Measurements from ENCODE around the gene TPST2. TPM values are rescaled to one million over a fixed set of nuclear protein-coding genes. Genes with fewer than 3 reads are reported as not detected.

The TPST2 gene
- total and polyA plus RNA-seq, 10 of the 15 experiments (the other 5 are each of a cell fraction or from before 2014, with no cell fraction given), result 6.3 to 33.7 (median 28.4) TPM

- no peak overlapping the region for H3K27ac ChIP-seq (ENCODE audit: control insufficient read depth, insufficient read depth)
- 0 out of 2 replicates have a peak, but pooled peaks cover 3% of the 10 kb centered on the region for H4K20me1 ChIP-seq (ENCODE audit: control insufficient read depth, insufficient read depth)
- WGBS (ENCODE audit: insufficient coverage, insufficient replicate concordance, low lambda C conversion rate, missing lambda C conversion rate), result 69% methylated on average over 8 of the region's 8 CpGs
- DNase-seq (ENCODE audit: low read depth, low spot score) (no peak), FAIRE-seq (no peak), ATAC-seq (no peak)
- no peak overlapping the region for H3K4me3 ChIP-seq
- ChIA-PET POLR2A (interaction anchor here (1.6 kb wide), 1 partner anchor 39 kb away, joined by 8 read pairs; no protein-coding TSS in a partner anchor), CTCF (no interaction called here), RAD21 (ENCODE audit: unreplicated experiment) (interaction anchor here (0.6 kb wide), 1 partner anchor 175 kb away, joined by 3 read pairs; no protein-coding TSS in a partner anchor), SMC1A (ENCODE audit: uncharacterized antibody, unreplicated experiment) (no interaction called here)
- no peaks in the 10 kb centered on the region for H3K27me3 ChIP-seq (replicated peaks in 1 of 2; ENCODE audit: control insufficient read depth in 2 of 2, insufficient read depth in 2 of 2, low read length in 1 of 2)
- H3K4me2 ChIP-seq (ENCODE audit: control insufficient read depth, insufficient read depth), result no peak overlapping the region
- intact Hi-C loops (cut with micrococcal nuclease; ENCODE audit: unreplicated experiment) (no loop called here), in situ Hi-C loops (cut with MboI) (no loop called here)
- peaks cover 0 to 3% of the 10 kb centered on the region in 2 experiments; a peak in 1 of 4 replicates for H3K36me3 ChIP-seq (ENCODE audit: control insufficient read depth in 2 of 2, insufficient read depth in 2 of 2, low read length in 1 of 2)
- no peak for TF ChIP-seq TBL1XR1 (IDR thresholded peaks at IDR 0.05; ENCODE audit: low read depth, low read length)
- TF ChIP-seq STAT1 (conservative IDR thresholded peaks at IDR 0.05), result no peak
- no peak for TF ChIP-seq IKZF2 (IDR thresholded peaks at IDR 0.05)
- TF ChIP-seq STAT3 (IDR thresholded peaks at IDR 0.05; ENCODE audit: low read depth, low read length), result no peak
- TF ChIP-seq LARP7 (IDR thresholded peaks at IDR 0.05), result no peak
- TF ChIP-seq KLF5 (IDR thresholded peaks at IDR 0.05; ENCODE audit: partially characterized antibody), result no peak
- no peak for TF ChIP-seq ZBED1 (IDR thresholded peaks at IDR 0.05; ENCODE audit: borderline replicate concordance)
- no peak overlapping the region for H2AFZ ChIP-seq (ENCODE audit: control insufficient read depth, low read depth, low read length)
- no peak overlapping the region for H3K9ac ChIP-seq (ENCODE audit: control insufficient read depth, insufficient read depth, low read length)
- H3K79me2 ChIP-seq (ENCODE audit: control insufficient read depth, insufficient read depth, low read length), result peaks cover 14% of the 10 kb centered on the region
- no peaks in the 10 kb centered on the region for H3K9me3 ChIP-seq (replicated peaks; ENCODE audit: control insufficient read depth, insufficient read depth, low read length)
- no TSS peak for BruUV-seq (replicated peaks)
- peaks cover 13% of the 10 kb centered on the region for H3K4me1 ChIP-seq (ENCODE audit: control insufficient read depth, insufficient read depth, low read length)
Observed at GRCh38 chr22:26576026-26576680, 13.8 kb downstream of the TPST2 start.
